ENCODE results near the gene VPS35L.

DNA sequence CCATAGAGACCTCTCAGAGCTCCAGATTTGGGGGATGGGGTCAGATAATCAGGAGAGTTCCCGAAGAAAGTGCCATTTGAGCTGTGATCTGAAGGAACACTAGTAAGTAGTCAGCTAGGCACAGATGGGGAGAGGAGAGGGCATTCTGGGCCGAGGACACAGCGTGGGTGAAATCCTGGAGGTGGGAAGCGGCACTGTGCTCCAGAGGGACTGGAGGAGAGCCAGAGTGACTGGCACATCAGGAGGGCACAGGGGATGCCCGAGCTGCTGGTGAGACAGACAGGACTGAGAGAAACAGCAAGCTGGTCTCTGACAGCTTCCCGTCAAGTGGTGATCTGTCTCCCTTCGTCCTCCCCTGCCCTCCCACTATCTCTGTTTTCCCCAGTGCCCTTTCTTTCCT, 121.9 kb downstream of the VPS35L start:
- TF ChIP-seq, protein P1, sequence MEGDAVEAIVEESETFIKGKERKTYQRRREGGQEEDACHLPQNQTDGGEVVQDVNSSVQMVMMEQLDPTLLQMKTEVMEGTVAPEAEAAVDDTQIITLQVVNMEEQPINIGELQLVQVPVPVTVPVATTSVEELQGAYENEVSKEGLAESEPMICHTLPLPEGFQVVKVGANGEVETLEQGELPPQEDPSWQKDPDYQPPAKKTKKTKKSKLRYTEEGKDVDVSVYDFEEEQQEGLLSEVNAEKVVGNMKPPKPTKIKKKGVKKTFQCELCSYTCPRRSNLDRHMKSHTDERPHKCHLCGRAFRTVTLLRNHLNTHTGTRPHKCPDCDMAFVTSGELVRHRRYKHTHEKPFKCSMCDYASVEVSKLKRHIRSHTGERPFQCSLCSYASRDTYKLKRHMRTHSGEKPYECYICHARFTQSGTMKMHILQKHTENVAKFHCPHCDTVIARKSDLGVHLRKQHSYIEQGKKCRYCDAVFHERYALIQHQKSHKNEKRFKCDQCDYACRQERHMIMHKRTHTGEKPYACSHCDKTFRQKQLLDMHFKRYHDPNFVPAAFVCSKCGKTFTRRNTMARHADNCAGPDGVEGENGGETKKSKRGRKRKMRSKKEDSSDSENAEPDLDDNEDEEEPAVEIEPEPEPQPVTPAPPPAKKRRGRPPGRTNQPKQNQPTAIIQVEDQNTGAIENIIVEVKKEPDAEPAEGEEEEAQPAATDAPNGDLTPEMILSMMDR (CRISPR knock-in tag; IDR thresholded peaks at IDR 0.05) = no peak
- TF ChIP-seq ZNF142 (CRISPR knock-in tag; IDR thresholded peaks at IDR 0.05) (no peak), PITX1 (CRISPR knock-in tag; IDR thresholded peaks at IDR 0.05) (no peak), KLF6 (CRISPR knock-in tag; IDR thresholded peaks at IDR 0.05) (no peak), ZFP41 (CRISPR knock-in tag; IDR thresholded peaks at IDR 0.05; ENCODE audit: borderline replicate concordance) (no peak), HNF4A (CRISPR knock-in tag; IDR thresholded peaks at IDR 0.05) (no peak), CEBPG (CRISPR knock-in tag; IDR thresholded peaks at IDR 0.05) (no peak), SP1 (IDR thresholded peaks at IDR 0.05) (no peak), SP1 (CRISPR knock-in tag; IDR thresholded peaks at IDR 0.05) (no peak), SAP130 (CRISPR knock-in tag; IDR thresholded peaks at IDR 0.05; ENCODE audit: low read depth) (no peak), ZNF232 (CRISPR knock-in tag; IDR thresholded peaks at IDR 0.05; ENCODE audit: borderline replicate concordance) (no peak), USF2 (IDR thresholded peaks at IDR 0.05; ENCODE audit: low read depth, low read length) (no peak), USF2 (CRISPR knock-in tag; IDR thresholded peaks at IDR 0.05; ENCODE audit: borderline replicate concordance) (no peak), ATF2 (CRISPR knock-in tag; IDR thresholded peaks at IDR 0.05) (no peak)

Measured in HepG2 (cell line).